K562 (cell line): ENCODE data around the gene CD93. TPM values are rescaled to one million over a fixed set of nuclear protein-coding genes. Genes with fewer than 3 reads are reported as not detected.

ENCODE experiments used
- ARHGAP35 ChIP-seq: fragments of 450-650 bp; IDR thresholded peaks from 2 replicates; pipeline ENCODE4 v1.6.1; 2018; ENCODE audit not compliant: partially characterized antibody
- FOXK2 ChIP-seq, 2 experiments: fragments of 450-650 bp; IDR thresholded peaks in 1 of 2; conservative IDR thresholded peaks in 1 of 2; 2 replicates each; pipeline ENCODE4 v1.6.1; 2016; ENCODE audit warnings: low read depth in 2 of 2, mild to moderate bottlenecking in 1 of 2
- GATAD2A ChIP-seq: fragments of 450-650 bp; IDR thresholded peaks from 2 replicates; pipeline ENCODE4 v1.6.1; 2017
- L3MBTL2 ChIP-seq: fragments of 450-650 bp; IDR thresholded peaks from 2 replicates; pipeline ENCODE4 v1.6.1; 2016; ENCODE audit warnings: mild to moderate bottlenecking, moderate library complexity
- MCM3 ChIP-seq: fragments of 450-650 bp; IDR thresholded peaks from 2 replicates; pipeline ENCODE4 v1.6.1; 2016
- NUFIP1 ChIP-seq: fragments of 450-650 bp; IDR thresholded peaks from 2 replicates; pipeline ENCODE4 v1.6.1; 2018; ENCODE audit not compliant: partially characterized antibody
- PYGO2 ChIP-seq: fragments of 450-650 bp; IDR thresholded peaks from 2 replicates; pipeline ENCODE4 v1.6.1; 2016; ENCODE audit warnings: mild to moderate bottlenecking, missing genetic modification characterization, moderate library complexity, missing compliant biosample characterization
- YBX1 ChIP-seq: fragments of 450-650 bp; IDR thresholded peaks from 2 replicates; pipeline ENCODE4 v1.7.1; 2016; ENCODE audit warnings: mild to moderate bottlenecking
- ZNF165 ChIP-seq: fragments of 250-450 bp; sonication (Bioruptor Pico); IDR thresholded peaks from 2 replicates; pipeline ENCODE4 v1.4.0; 2020; ENCODE audit warnings: borderline replicate concordance
- ZNF23 ChIP-seq: fragments of 250-450 bp; sonication (Bioruptor Pico); IDR thresholded peaks from 2 replicates; pipeline ENCODE4 v1.4.0; 2020; ENCODE audit warnings: mild to moderate bottlenecking
- polyA plus RNA-seq, 8 experiments: library from polyadenylated mRNA; depleted of rRNA in 4 of 8; stranded (reverse) in 5 of 8; unstranded in 3 of 8; fragments of >200 nt; fragmentation: Nextera tagmentation in 2 of 8; fragmentation: Illumina TruSeq in 1 of 8; extraction: Ambion mirVana in 2 of 8; extraction: Trizol in 1 of 8; gene quantifications; 2 replicates each; pipeline versions ENCODE4 v1.2.1 to v1.2.3, GENCODE V29; 2011 to 2014; ENCODE audit warnings: inconsistent platforms in 1 of 8, missing spikeins in 1 of 8
- total RNA-seq, 7 experiments: library from RNA; depleted of rRNA in 6 of 7; stranded (reverse); fragments of >200 nt in 6 of 7; fragmentation: Illumina TruSeq in 2 of 7; extraction: Trizol in 2 of 7; gene quantifications; 2 replicates each; pipeline versions ENCODE4 v1.2.1 to v1.2.3, GENCODE V29; 2011 to 2021; ENCODE audit warnings: low replicate concordance in 1 of 7
- TF ChIP-seq, protein P1 (sequence below): fragments of 450-650 bp; IDR thresholded peaks from 2 replicates; pipeline ENCODE4 v1.6.1; 2016; ENCODE audit warnings: mild to moderate bottlenecking, moderate library complexity
- TF ChIP-seq, protein P2 (sequence below): fragments of 450-650 bp; formaldehyde crosslinking; conservative IDR thresholded peaks from 2 replicates; pipeline ENCODE4 v1.4.0; 2022; ENCODE audit warnings: mild to moderate bottlenecking, missing genetic modification characterization
- TF ChIP-seq, protein P3 (sequence below): sonication (generic); formaldehyde crosslinking; IDR thresholded peaks from 2 replicates; pipeline ENCODE4 v1.8.0; 2022; ENCODE audit warnings: mild to moderate bottlenecking, missing genetic modification reagents
- TF ChIP-seq, protein P4 (sequence below): fragments of 450-650 bp; IDR thresholded peaks from 2 replicates; pipeline ENCODE4 v1.6.1; 2016
- TF ChIP-seq, protein P5 (sequence below): fragments of 250-450 bp; sonication (Bioruptor Pico); IDR thresholded peaks from 2 replicates; pipeline ENCODE4 v1.9.0; 2021; ENCODE audit warnings: mild to moderate bottlenecking

CD93 gene
- total and polyA plus RNA-seq, 9 of the 15 experiments (the other 6 are each of a cell fraction or from before 2014, with no cell fraction given): 0.03 to 0.20 (median 0.05) TPM

DNA sequence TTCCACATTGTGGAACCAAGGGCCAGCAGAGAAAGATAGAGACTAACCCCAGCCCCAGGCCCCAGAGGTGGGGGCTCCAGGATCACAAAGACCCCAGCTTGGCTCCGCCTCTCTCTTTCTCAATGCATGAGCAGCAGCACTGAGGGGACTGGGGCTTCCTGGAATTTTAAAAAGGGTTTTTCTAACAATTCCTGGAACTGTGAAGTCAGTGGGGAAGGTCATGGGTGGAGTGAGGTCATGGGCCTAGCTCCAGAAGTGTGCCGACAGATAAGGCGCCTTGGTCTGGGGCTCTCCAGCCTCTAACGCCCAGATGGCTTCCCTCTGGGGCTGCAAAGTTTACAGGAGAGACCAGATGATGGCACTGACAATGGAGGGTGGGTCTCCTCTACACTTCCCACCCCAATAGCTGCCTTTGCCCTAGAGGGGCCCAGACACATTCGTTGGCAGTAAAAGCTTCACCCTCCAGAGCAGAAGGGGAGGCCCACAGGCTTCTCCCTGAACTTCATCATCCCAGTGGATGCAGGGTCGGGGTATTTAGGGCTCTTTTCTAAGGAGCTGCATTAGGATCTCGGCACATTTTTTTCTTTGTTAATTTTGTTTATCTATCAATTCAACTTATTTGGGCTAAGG lies 46.9 kb upstream of the CD93 start (continued):
- TF ChIP-seq, protein P1, sequence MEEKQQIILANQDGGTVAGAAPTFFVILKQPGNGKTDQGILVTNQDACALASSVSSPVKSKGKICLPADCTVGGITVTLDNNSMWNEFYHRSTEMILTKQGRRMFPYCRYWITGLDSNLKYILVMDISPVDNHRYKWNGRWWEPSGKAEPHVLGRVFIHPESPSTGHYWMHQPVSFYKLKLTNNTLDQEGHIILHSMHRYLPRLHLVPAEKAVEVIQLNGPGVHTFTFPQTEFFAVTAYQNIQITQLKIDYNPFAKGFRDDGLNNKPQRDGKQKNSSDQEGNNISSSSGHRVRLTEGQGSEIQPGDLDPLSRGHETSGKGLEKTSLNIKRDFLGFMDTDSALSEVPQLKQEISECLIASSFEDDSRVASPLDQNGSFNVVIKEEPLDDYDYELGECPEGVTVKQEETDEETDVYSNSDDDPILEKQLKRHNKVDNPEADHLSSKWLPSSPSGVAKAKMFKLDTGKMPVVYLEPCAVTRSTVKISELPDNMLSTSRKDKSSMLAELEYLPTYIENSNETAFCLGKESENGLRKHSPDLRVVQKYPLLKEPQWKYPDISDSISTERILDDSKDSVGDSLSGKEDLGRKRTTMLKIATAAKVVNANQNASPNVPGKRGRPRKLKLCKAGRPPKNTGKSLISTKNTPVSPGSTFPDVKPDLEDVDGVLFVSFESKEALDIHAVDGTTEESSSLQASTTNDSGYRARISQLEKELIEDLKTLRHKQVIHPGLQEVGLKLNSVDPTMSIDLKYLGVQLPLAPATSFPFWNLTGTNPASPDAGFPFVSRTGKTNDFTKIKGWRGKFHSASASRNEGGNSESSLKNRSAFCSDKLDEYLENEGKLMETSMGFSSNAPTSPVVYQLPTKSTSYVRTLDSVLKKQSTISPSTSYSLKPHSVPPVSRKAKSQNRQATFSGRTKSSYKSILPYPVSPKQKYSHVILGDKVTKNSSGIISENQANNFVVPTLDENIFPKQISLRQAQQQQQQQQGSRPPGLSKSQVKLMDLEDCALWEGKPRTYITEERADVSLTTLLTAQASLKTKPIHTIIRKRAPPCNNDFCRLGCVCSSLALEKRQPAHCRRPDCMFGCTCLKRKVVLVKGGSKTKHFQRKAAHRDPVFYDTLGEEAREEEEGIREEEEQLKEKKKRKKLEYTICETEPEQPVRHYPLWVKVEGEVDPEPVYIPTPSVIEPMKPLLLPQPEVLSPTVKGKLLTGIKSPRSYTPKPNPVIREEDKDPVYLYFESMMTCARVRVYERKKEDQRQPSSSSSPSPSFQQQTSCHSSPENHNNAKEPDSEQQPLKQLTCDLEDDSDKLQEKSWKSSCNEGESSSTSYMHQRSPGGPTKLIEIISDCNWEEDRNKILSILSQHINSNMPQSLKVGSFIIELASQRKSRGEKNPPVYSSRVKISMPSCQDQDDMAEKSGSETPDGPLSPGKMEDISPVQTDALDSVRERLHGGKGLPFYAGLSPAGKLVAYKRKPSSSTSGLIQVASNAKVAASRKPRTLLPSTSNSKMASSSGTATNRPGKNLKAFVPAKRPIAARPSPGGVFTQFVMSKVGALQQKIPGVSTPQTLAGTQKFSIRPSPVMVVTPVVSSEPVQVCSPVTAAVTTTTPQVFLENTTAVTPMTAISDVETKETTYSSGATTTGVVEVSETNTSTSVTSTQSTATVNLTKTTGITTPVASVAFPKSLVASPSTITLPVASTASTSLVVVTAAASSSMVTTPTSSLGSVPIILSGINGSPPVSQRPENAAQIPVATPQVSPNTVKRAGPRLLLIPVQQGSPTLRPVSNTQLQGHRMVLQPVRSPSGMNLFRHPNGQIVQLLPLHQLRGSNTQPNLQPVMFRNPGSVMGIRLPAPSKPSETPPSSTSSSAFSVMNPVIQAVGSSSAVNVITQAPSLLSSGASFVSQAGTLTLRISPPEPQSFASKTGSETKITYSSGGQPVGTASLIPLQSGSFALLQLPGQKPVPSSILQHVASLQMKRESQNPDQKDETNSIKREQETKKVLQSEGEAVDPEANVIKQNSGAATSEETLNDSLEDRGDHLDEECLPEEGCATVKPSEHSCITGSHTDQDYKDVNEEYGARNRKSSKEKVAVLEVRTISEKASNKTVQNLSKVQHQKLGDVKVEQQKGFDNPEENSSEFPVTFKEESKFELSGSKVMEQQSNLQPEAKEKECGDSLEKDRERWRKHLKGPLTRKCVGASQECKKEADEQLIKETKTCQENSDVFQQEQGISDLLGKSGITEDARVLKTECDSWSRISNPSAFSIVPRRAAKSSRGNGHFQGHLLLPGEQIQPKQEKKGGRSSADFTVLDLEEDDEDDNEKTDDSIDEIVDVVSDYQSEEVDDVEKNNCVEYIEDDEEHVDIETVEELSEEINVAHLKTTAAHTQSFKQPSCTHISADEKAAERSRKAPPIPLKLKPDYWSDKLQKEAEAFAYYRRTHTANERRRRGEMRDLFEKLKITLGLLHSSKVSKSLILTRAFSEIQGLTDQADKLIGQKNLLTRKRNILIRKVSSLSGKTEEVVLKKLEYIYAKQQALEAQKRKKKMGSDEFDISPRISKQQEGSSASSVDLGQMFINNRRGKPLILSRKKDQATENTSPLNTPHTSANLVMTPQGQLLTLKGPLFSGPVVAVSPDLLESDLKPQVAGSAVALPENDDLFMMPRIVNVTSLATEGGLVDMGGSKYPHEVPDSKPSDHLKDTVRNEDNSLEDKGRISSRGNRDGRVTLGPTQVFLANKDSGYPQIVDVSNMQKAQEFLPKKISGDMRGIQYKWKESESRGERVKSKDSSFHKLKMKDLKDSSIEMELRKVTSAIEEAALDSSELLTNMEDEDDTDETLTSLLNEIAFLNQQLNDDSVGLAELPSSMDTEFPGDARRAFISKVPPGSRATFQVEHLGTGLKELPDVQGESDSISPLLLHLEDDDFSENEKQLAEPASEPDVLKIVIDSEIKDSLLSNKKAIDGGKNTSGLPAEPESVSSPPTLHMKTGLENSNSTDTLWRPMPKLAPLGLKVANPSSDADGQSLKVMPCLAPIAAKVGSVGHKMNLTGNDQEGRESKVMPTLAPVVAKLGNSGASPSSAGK: no peak
- TF ChIP-seq FOXK2 (conservative IDR thresholded peaks at IDR 0.05 in 1 of 2, IDR thresholded peaks at IDR 0.05 in 1 of 2; ENCODE audit: low read depth in 2 of 2) (no peak), PYGO2 (tag) (no peak), GATAD2A (no peak), ZNF23 (no peak), L3MBTL2 (no peak; the same call in 1 of the 2 replicates), YBX1 (no peak), NUFIP1 (no peak), ARHGAP35 (no peak), ZNF165 (no peak), MCM3 (no peak)
- TF ChIP-seq, protein P2, sequence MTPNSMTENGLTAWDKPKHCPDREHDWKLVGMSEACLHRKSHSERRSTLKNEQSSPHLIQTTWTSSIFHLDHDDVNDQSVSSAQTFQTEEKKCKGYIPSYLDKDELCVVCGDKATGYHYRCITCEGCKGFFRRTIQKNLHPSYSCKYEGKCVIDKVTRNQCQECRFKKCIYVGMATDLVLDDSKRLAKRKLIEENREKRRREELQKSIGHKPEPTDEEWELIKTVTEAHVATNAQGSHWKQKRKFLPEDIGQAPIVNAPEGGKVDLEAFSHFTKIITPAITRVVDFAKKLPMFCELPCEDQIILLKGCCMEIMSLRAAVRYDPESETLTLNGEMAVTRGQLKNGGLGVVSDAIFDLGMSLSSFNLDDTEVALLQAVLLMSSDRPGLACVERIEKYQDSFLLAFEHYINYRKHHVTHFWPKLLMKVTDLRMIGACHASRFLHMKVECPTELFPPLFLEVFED (CRISPR knock-in tag): no peak
- TF ChIP-seq, protein P3, sequence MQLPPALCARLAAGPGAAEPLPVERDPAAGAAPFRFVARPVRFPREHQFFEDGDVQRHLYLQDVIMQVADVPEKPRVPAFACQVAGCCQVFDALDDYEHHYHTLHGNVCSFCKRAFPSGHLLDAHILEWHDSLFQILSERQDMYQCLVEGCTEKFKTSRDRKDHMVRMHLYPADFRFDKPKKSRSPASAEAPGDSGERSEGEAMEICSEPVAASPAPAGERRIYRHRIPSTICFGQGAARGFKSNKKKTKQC: no peak
- TF ChIP-seq, protein P4, sequence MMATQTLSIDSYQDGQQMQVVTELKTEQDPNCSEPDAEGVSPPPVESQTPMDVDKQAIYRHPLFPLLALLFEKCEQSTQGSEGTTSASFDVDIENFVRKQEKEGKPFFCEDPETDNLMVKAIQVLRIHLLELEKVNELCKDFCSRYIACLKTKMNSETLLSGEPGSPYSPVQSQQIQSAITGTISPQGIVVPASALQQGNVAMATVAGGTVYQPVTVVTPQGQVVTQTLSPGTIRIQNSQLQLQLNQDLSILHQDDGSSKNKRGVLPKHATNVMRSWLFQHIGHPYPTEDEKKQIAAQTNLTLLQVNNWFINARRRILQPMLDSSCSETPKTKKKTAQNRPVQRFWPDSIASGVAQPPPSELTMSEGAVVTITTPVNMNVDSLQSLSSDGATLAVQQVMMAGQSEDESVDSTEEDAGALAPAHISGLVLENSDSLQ: no peak
- TF ChIP-seq, protein P5, sequence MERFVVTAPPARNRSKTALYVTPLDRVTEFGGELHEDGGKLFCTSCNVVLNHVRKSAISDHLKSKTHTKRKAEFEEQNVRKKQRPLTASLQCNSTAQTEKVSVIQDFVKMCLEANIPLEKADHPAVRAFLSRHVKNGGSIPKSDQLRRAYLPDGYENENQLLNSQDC (CRISPR knock-in tag): no peak
